Kidney glomerular epithelial cell (primary cell): ENCODE results near the gene CFAP97.
"Not testable (repeated sequence)": the region's sequence is repeated elsewhere in the genome, so short reads cannot be mapped to it uniquely, and the experiment has no call there.

Experiments
- DNase-seq: peaks from one replicate; lab custom pipeline; 2025; lab: John Stamatoyannopoulos, UW

The CFAP97 gene

GRCh38 chr4:185198189-185198588, 5.6 kb downstream of the CFAP97 start:
- not testable (repeated sequence) for DNase-seq

- DNase-seq, result no peak
Measured at GRCh38 chr4:185196437-185196836, 7.4 kb downstream of the CFAP97 start.

GRCh38 chr4:185194924-185195888, 8.6 kb downstream of the CFAP97 start:
- no peak for DNase-seq

GRCh38 chr4:185192059-185192458, 11.7 kb downstream of the CFAP97 start:
- DNase-seq, result no peak

GRCh38 chr4:185190306-185190856, 13.4 kb downstream of the CFAP97 start:
- no peak for DNase-seq

- no peak for DNase-seq
Measured at GRCh38 chr4:185189606-185190305, 14.0 kb downstream of the CFAP97 start.

GRCh38 chr4:185186769-185187168, 17.0 kb downstream of the CFAP97 start:
- DNase-seq, result no peak

- DNase-seq, result peak; percentile 84
Measured at GRCh38 chr4:185183622-185184281, 20.0 kb downstream of the CFAP97 start.

- no peak for DNase-seq
Measured at GRCh38 chr4:185182239-185182638, 21.6 kb downstream of the CFAP97 start.

GRCh38 chr4:185179488-185179887, 24.3 kb downstream of the CFAP97 start:
- DNase-seq, result no peak

GRCh38 chr4:185171373-185172071, 32.3 kb downstream of the CFAP97 start:
- peak; percentile 66 for DNase-seq

- DNase-seq, result no peak
Measured at GRCh38 chr4:185167234-185167633, 36.6 kb downstream of the CFAP97 start.

GRCh38 chr4:185165605-185166063, 38.2 kb downstream of the CFAP97 start:
- no peak for DNase-seq

- no peak for DNase-seq
Measured at GRCh38 chr4:185151296-185151695, 52.5 kb downstream of the CFAP97 start.

- no peak for DNase-seq
Measured at GRCh38 chr4:185149392-185149791, 54.4 kb downstream of the CFAP97 start.

- no peak for DNase-seq
Measured at GRCh38 chr4:185145572-185145971, 58.2 kb downstream of the CFAP97 start.

GRCh38 chr4:185144601-185145240, 59.1 kb downstream of the CFAP97 start:
- DNase-seq, result no peak

- peak; percentile 46 for DNase-seq
Measured at GRCh38 chr4:185143601-185143969, 60.2 kb downstream of the CFAP97 start.

- DNase-seq, result peak; percentile 75
Measured at GRCh38 chr4:185142912-185143600, 60.7 kb downstream of the CFAP97 start, which contains the start of gene SLC25A4. TSS of gene SLC25A4 (plus strand) at chr4:185143266. CDS start at chr4:185143373, 107 bp downstream.

- no peak for DNase-seq
Measured at GRCh38 chr4:185142564-185142911, 61.3 kb downstream of the CFAP97 start.
